Measurements from ENCODE around the gene UBE2E2. TPM values are rescaled to one million over a fixed set of nuclear protein-coding genes. Genes with fewer than 3 reads are reported as not detected.
A peak's percentile ranks its signal among the peaks of the same experiment; 100 is the strongest.

The UBE2E2 gene
- total RNA-seq, 1 donor from 2014 or later, result 40.0 TPM

- no peak for ATAC-seq
These were observed 17.3 kb upstream of the UBE2E2 start for GRCh38 chr3:23185861-23186260.

GRCh38 chr3:23189187-23189586 is 13.9 kb upstream of the UBE2E2 start:
- DNase-seq (ENCODE audit: missing footprints) (no peak), ATAC-seq (no peak)
- intact Hi-C loops (cut with DNase I), result no loop called here

More at GRCh38 chr3:23185861-23186260, 17.3 kb upstream of the UBE2E2 start:
- DNase-seq (ENCODE audit: missing footprints), result no peak
- intact Hi-C loops (cut with DNase I), result no loop called here

GRCh38 chr3:23192816-23193215 is 10.3 kb upstream of the UBE2E2 start:
- no peak for ATAC-seq
- no peak for DNase-seq (ENCODE audit: missing footprints)
- intact Hi-C loops (cut with DNase I), result no loop called here

GRCh38 chr3:23193831-23194230 is 9.3 kb upstream of the UBE2E2 start:
- intact Hi-C loops (cut with DNase I), result no loop called here
- no peak for ATAC-seq
- DNase-seq (ENCODE audit: missing footprints), result no peak

GRCh38 chr3:23198801-23199200 is 4.3 kb upstream of the UBE2E2 start:
- no peak for ATAC-seq
- intact Hi-C loops (cut with DNase I), result no loop called here

GRCh38 chr3:23199649-23200048 is 3.5 kb upstream of the UBE2E2 start:
- no peak for DNase-seq (ENCODE audit: missing footprints)
- no peak for ATAC-seq
- intact Hi-C loops (cut with DNase I), result loop anchor here (5.0 to 10.0 kb wide), 5 partner anchors 235 to 745 kb away; partner anchors contain the start of genes NR1D2 and UBE2E1

More at GRCh38 chr3:23198801-23199200, 4.3 kb upstream of the UBE2E2 start:
- no peak for DNase-seq (ENCODE audit: missing footprints)

GRCh38 chr3:23201154-23201838 is 1.8 kb upstream of the UBE2E2 start:
- intact Hi-C loops (cut with DNase I), result loop anchor here (5.0 to 10.0 kb wide), 5 partner anchors 234 to 744 kb away; partner anchors contain the start of genes NR1D2 and UBE2E1
- DNase-seq (ENCODE audit: missing footprints), result no peak
- ATAC-seq, result no peak

- peak; percentile 82 for DNase-seq (ENCODE audit: missing footprints)
- intact Hi-C loops (cut with DNase I), result loop anchor here (5.0 to 10.0 kb wide), 5 partner anchors 232 to 742 kb away; partner anchors contain the start of genes NR1D2 and UBE2E1
- ATAC-seq, result peak; percentile 46
These were observed 765 bp upstream of the UBE2E2 start for GRCh38 chr3:23202203-23202920.

GRCh38 chr3:23203708-23204330 is 692 bp downstream of the UBE2E2 start:
- DNase-seq (ENCODE audit: missing footprints), result no peak
- peak; percentile 29 for ATAC-seq
- intact Hi-C loops (cut with DNase I), result loop anchor here (5.0 to 10.0 kb wide), 5 partner anchors 231 to 741 kb away; partner anchors contain the start of genes NR1D2 and UBE2E1

GRCh38 chr3:23206366-23206765 is 3.2 kb downstream of the UBE2E2 start:
- intact Hi-C loops (cut with DNase I), result loop anchor here (10.0 kb wide), 3 partner anchors 228 to 738 kb away; partner anchors contain the start of gene NR1D2
- ATAC-seq, result no peak
- no peak for DNase-seq (ENCODE audit: missing footprints)

GRCh38 chr3:23209103-23209502 is 6.0 kb downstream of the UBE2E2 start:
- intact Hi-C loops (cut with DNase I), result loop anchor here (10.0 kb wide), 3 partner anchors 226 to 736 kb away; partner anchors contain the start of gene NR1D2
- DNase-seq (ENCODE audit: missing footprints) (no peak), ATAC-seq (no peak)

GRCh38 chr3:23209747-23210487 is 6.8 kb downstream of the UBE2E2 start:
- no peak for ATAC-seq
- intact Hi-C loops (cut with DNase I), result loop anchor here (10.0 kb wide), 3 partner anchors 225 to 735 kb away; partner anchors contain the start of gene NR1D2
- DNase-seq (ENCODE audit: missing footprints), result no peak

- intact Hi-C loops (cut with DNase I), result no loop called here
- ATAC-seq (no peak), DNase-seq (ENCODE audit: missing footprints) (no peak)
These were observed 10.7 kb downstream of the UBE2E2 start for GRCh38 chr3:23213813-23214212.

GRCh38 chr3:23217872-23218554 is 14.9 kb downstream of the UBE2E2 start:
- ATAC-seq, result no peak
- intact Hi-C loops (cut with DNase I), result no loop called here
- no peak for DNase-seq (ENCODE audit: missing footprints)

- intact Hi-C loops (cut with DNase I), result no loop called here
- no peak for DNase-seq (ENCODE audit: missing footprints)
- no peak for ATAC-seq
These were observed 16.0 kb downstream of the UBE2E2 start for GRCh38 chr3:23219117-23219516.

- DNase-seq (ENCODE audit: missing footprints), result no peak
- ATAC-seq, result no peak
- intact Hi-C loops (cut with DNase I), result no loop called here
These were observed 16.4 kb downstream of the UBE2E2 start for GRCh38 chr3:23219552-23219951.

- no peak for ATAC-seq
- no peak for DNase-seq (ENCODE audit: missing footprints)
- intact Hi-C loops (cut with DNase I), result no loop called here
These were observed 18.0 kb downstream of the UBE2E2 start for GRCh38 chr3:23221136-23221535.

- no peak for DNase-seq (ENCODE audit: missing footprints)
- ATAC-seq, result no peak
- intact Hi-C loops (cut with DNase I), result no loop called here
These were observed 28.9 kb downstream of the UBE2E2 start for GRCh38 chr3:23232016-23232415.

Measured in Right ventricle myocardium inferior (tissue), 1 donor.